Spleen (tissue), 7 donors: ENCODE measurements around the gene CTTNBP2NL.

Source experiments
- CTCF ChIP-seq, 11 experiments: fragments of 200-600 bp in 7 of 11; fragments of 450-650 bp in 4 of 11; sonication (generic) in 4 of 11; IDR thresholded peaks in 8 of 11; conservative IDR thresholded peaks in 3 of 11; 1 replicate in 7 of 11; 2 replicates in 4 of 11; pipeline versions ENCODE4 v1.4.0 to v1.8.0; 2016 to 2021; ENCODE audit warnings: antibody characterized with exemption in 11 of 11, inconsistent platforms in 4 of 11, mild to moderate bottlenecking in 1 of 11
- POLR2A ChIP-seq, 3 donors: fragments of 450-650 bp; IDR thresholded peaks; one replicate each; pipeline ENCODE4 v1.5.1; 2017; ENCODE audit warnings: antibody characterized with exemption in 3 of 3, mild to moderate bottlenecking in 1 of 3
- POLR2AphosphoS5 ChIP-seq, 3 donors: sonication (generic); formaldehyde crosslinking; IDR thresholded peaks; one replicate each; pipeline ENCODE4 v1.5.1; 2017; ENCODE audit warnings: antibody characterized with exemption in 3 of 3
- donor health status: DM: no; HTN: no; CAD: no; lungs with moderate emphysema.
- donor health status: DM: no; HTN: no; CAD: no.
- donor health status: DM: no; HTN: no; CAD: no.

- TF ChIP-seq POLR2AphosphoS5 (IDR thresholded peaks at IDR 0.05) (no peak), CTCF (IDR thresholded peaks at IDR 0.05 in 8 of 11, conservative IDR thresholded peaks at IDR 0.05 in 3 of 11) (no peak), POLR2A (IDR thresholded peaks at IDR 0.05) (no peak)
Measured at GRCh38 chr1:112381324-112382076, 14.5 kb upstream of the CTTNBP2NL start.
